OCI-LY1 (cell line): ENCODE data around the gene PHACTR4.

Experiments
- EZH2 ChIP-seq: fragments of 200-600 bp; sonication (generic), shearing (Covaris generic); IDR thresholded peaks from 2 replicates; pipeline ENCODE4 v1.8.0; 2017; ENCODE audit warnings: borderline replicate concordance, mixed run types, mild to moderate bottlenecking, antibody characterized with exemption, low read length, moderate library complexity, mixed read lengths
- TF ChIP-seq, protein P1 (sequence below): fragments of 200-600 bp; sonication (generic), shearing (Covaris generic); IDR thresholded peaks from 2 replicates; pipeline ENCODE4 v1.5.1; 2017; ENCODE audit warnings: mild to moderate bottlenecking, antibody characterized with exemption, low read length, moderate library complexity, mixed read lengths

DNA sequence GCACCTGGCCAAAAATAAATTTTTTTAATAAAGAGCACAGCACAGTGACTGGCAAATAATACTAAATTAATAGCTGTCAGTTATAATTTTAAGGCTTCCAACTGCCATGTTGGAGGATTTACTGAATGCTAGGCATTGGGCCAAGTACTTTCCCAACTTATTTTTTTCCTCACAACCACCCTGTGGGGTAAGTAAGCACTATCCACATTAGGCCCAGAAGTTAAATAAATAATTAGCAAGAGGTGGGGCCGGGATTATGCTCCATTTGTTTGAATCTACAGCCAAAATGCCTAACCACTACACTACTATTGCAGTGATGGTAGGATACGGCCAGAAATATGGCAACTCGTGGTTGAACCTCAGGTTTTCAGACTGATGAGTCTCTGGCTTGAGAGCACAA, 178.8 kb downstream of the PHACTR4 start:
- TF ChIP-seq, protein P1, sequence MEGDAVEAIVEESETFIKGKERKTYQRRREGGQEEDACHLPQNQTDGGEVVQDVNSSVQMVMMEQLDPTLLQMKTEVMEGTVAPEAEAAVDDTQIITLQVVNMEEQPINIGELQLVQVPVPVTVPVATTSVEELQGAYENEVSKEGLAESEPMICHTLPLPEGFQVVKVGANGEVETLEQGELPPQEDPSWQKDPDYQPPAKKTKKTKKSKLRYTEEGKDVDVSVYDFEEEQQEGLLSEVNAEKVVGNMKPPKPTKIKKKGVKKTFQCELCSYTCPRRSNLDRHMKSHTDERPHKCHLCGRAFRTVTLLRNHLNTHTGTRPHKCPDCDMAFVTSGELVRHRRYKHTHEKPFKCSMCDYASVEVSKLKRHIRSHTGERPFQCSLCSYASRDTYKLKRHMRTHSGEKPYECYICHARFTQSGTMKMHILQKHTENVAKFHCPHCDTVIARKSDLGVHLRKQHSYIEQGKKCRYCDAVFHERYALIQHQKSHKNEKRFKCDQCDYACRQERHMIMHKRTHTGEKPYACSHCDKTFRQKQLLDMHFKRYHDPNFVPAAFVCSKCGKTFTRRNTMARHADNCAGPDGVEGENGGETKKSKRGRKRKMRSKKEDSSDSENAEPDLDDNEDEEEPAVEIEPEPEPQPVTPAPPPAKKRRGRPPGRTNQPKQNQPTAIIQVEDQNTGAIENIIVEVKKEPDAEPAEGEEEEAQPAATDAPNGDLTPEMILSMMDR: no peak
- no peak for TF ChIP-seq EZH2
